HG02852 (cell line): Measurements from ENCODE around the gene TNFAIP1.
"Not testable (repeated sequence)": the region's sequence is repeated elsewhere in the genome, so short reads cannot be mapped to it uniquely, and the experiment has no call there.

Source experiments
- ATAC-seq: cut with Tn5 transposase; IDR thresholded peaks from one replicate; pipeline ENCODE4 v1.9.1; 2021; ENCODE audit warnings: mild to moderate bottlenecking, moderate library complexity; ENCODE audit not compliant: unreplicated experiment

TNFAIP1 gene

GRCh38 chr17:28335201-28335958, at the start of gene TNFAIP1, which contains the start of gene IFT20:
Gene TNFAIP1 (plus strand): TSS chr17:28335761. CDS start chr17:28339522, 3,761 bp downstream.
Gene IFT20 (minus strand): TSS chr17:28335472. CDS start chr17:28331985, 3,487 bp downstream.
- peak; percentile 96 for ATAC-seq

- no peak for ATAC-seq
Observed at GRCh38 chr17:28285965-28286364, 49.6 kb upstream of the TNFAIP1 start.

GRCh38 chr17:28290703-28291102, 44.9 kb upstream of the TNFAIP1 start:
- no peak for ATAC-seq

- no peak for ATAC-seq
Observed at GRCh38 chr17:28291780-28292330, 43.7 kb upstream of the TNFAIP1 start.

- ATAC-seq = not testable (repeated sequence)
Observed at GRCh38 chr17:28292878-28293277, 42.7 kb upstream of the TNFAIP1 start.

- ATAC-seq = no peak
Observed at GRCh38 chr17:28293994-28294393, 41.6 kb upstream of the TNFAIP1 start.

- ATAC-seq = no peak
Observed at GRCh38 chr17:28295677-28296578, 39.6 kb upstream of the TNFAIP1 start.

GRCh38 chr17:28298449-28298848, 37.1 kb upstream of the TNFAIP1 start:
- ATAC-seq = no peak

GRCh38 chr17:28306954-28307401, 28.6 kb upstream of the TNFAIP1 start:
- no peak for ATAC-seq

GRCh38 chr17:28313841-28314240, 21.7 kb upstream of the TNFAIP1 start:
- no peak for ATAC-seq

GRCh38 chr17:28315846-28316705, 19.5 kb upstream of the TNFAIP1 start:
- no peak for ATAC-seq

GRCh38 chr17:28317099-28317965, 18.2 kb upstream of the TNFAIP1 start:
- ATAC-seq = no peak

- peak; percentile 6 for ATAC-seq
Observed at GRCh38 chr17:28317966-28318758, 17.4 kb upstream of the TNFAIP1 start.

GRCh38 chr17:28318759-28319597, 16.6 kb upstream of the TNFAIP1 start, which contains the start of gene TMEM97:
Gene TMEM97 (plus strand): TSS chr17:28319200. CDS start chr17:28319240, 40 bp downstream.
- peak; percentile 95 for ATAC-seq

GRCh38 chr17:28319598-28319935, 16.0 kb upstream of the TNFAIP1 start:
- ATAC-seq = no peak

GRCh38 chr17:28320215-28321061, 15.1 kb upstream of the TNFAIP1 start:
- no peak for ATAC-seq

- ATAC-seq = no peak
Observed at GRCh38 chr17:28324267-28324745, 11.3 kb upstream of the TNFAIP1 start.
